ENCODE data around the gene PRKX. TPM values are rescaled to one million over a fixed set of nuclear protein-coding genes. Genes with fewer than 3 reads are reported as not detected.
"Not testable (repeated sequence)": the region's sequence is repeated elsewhere in the genome, so short reads cannot be mapped to it uniquely, and the experiment has no call there.

PRKX gene
- 10 to 100 TPM; 49.0 to 74.4 TPM for total RNA-seq

GRCh38 chrX:3713225-3713936, at the start of gene PRKX:
TSS of gene PRKX (minus strand) at chrX:3713649. CDS start at chrX:3713253, 396 bp downstream.
- ATAC-seq (peak; percentile 86 to 92), DNase-seq (ENCODE audit: low spot score in 2 of 2) (peak; percentile 56 to 68)
- Mint-ChIP-seq H3K9me3 (no peaks in the 10 kb centered on the region), H3K27ac (peak within 1 kb of the TSS in 1 of 2 donors; percentile 91), H3K36me3 (peaks cover 12% of the 10 kb centered on the region in 2 donors)

GRCh38 chrX:3763111-3763510, 49.7 kb upstream of the PRKX start:
- no peak for DNase-seq (ENCODE audit: low spot score in 2 of 2)
- ATAC-seq, result no peak
- Mint-ChIP-seq H3K9me3 (peaks cover 7 to 13% of the 10 kb centered on the region in 2 donors), H3K27ac (no peak overlapping the region), H3K36me3 (no peaks in the 10 kb centered on the region)

GRCh38 chrX:3757510-3758025, 44.1 kb upstream of the PRKX start:
- ATAC-seq (no peak), DNase-seq (ENCODE audit: low spot score in 2 of 2) (no peak)
- no peaks in the 10 kb centered on the region for H3K36me3 Mint-ChIP-seq

DNA sequence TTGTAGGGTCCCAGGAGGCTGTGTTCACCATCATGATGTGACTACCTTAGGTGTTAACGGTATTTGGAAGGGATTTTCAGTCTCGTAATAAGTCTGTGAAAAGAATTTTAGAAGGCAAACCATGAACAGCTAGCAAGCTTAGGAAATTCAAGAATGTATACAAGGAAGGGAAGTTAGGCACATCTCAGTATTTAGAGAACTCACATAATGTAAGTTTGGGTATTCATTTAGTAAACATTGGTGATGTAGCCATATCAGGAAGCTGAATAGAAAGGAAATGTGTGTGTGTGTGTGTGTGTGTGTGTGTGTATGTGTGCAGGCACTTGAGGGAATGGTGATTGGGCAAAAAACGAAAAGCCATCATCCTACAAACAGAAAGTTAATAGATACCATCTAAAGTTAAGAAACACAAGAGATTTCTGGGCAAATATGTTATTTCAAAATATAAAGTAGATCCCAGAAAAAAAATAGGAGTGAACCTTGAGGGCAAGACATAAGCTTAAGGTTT, 34.7 kb upstream of the PRKX start:
- DNase-seq (ENCODE audit: low spot score in 2 of 2), result no peak
- Mint-ChIP-seq H3K27ac (peak overlapping the region in 1 of 2 donors; percentile 29), H3K9me3 (no peaks in the 10 kb centered on the region), H3K36me3 (no peaks in the 10 kb centered on the region)
- no peak for ATAC-seq

More at GRCh38 chrX:3757510-3758025, 44.1 kb upstream of the PRKX start:
- Mint-ChIP-seq H3K9me3 (peaks cover 0 to 6% of the 10 kb centered on the region in 2 donors), H3K27ac (no peak overlapping the region)

DNA sequence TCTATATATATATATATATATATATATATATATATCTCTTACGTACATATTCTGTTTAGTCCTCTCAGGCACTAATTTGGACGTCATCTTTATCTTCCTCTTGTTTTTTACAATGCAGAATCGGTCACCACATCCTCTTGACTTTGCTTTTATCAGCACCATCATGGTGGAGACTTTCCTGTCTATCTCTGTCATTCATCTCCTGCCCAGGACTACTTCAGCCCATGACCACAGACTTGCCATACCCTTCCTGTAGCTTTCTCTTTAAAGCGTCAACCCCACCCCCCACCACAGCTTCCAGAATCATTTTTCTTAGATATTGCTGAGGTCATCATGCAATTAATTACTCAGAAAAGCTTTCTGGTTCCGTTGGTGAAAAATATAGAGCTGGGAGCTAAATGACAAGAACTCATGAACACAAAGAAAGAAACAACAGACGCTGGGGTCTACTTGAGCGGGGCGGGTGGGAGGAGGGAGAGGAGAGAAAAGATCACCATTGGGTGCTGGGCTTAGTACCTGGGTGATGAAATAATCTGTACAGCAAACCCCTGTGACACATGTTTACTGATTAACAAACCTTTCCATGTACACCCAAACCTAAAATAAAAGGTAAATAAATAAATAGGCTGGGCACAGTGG, 30.5 kb upstream of the PRKX start:
- H3K27ac Mint-ChIP-seq, result peak overlapping the region in 1 of 2 donors; percentile 92
- ATAC-seq (peak; percentile 90 to 92), DNase-seq (ENCODE audit: low spot score in 2 of 2) (peak in 1 of 2 donors; percentile 2)
- peaks cover 3 to 7% of the 10 kb centered on the region in 2 donors for H3K9me3 Mint-ChIP-seq
- H3K36me3 Mint-ChIP-seq, result peaks cover 7% of the 10 kb centered on the region in 2 donors

DNA sequence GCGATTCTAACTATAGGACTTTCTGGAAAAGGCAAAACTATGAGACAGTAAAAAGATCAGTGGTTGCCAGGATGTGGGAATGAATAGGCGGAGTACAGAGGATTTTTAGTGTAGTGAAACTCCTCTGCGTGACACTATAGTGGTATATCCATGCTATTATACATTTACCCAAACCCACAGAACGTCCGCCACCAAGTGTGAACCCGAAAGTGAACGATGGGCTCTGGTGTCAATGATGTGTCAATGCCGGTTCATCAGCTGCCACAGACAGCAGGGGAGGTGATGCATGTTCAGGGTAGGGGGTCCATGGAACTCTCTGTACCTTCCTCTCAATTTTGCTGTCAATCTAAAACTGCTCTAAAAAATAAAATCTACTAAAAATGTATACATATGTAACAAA, 27.5 kb upstream of the PRKX start:
- DNase-seq (ENCODE audit: low spot score in 2 of 2); H3K9me3 Mint-ChIP-seq; H3K27ac Mint-ChIP-seq: not testable (repeated sequence)
- peak in 1 of 2 donors; percentile 44 for ATAC-seq
- H3K36me3 Mint-ChIP-seq, result peaks cover 9 to 11% of the 10 kb centered on the region in 2 donors

- ATAC-seq, result peak; percentile 64 to 92
Measured at GRCh38 chrX:3738509-3738908, 25.1 kb upstream of the PRKX start.

DNA sequence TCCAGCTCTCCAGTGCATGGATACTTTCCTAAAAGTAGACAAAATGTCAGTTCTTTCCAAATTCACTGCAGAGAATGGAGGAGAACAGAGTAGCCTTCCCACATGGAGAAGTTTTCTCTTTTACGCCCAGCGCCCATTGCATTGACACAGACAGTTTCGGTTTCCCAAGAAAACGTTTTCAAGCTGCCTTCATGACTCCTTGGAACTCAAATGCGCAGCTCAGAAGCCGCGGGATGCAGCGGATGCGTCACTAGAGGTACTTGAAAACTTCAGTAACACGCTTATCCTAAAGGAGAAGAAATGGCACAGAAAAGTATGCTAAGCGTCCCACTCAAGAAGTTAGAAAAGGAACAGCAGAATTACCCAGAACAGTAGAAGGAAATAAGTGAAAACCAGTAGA, 23.1 kb upstream of the PRKX start:
- H3K9me3 Mint-ChIP-seq; DNase-seq (ENCODE audit: low spot score in 2 of 2); H3K27ac Mint-ChIP-seq; ATAC-seq: not testable (repeated sequence)
- H3K36me3 Mint-ChIP-seq, result peaks cover 9 to 11% of the 10 kb centered on the region in 2 donors

More at GRCh38 chrX:3738509-3738908, 25.1 kb upstream of the PRKX start:
- H3K9me3 Mint-ChIP-seq, result peaks cover 7 to 10% of the 10 kb centered on the region in 2 donors
- DNase-seq (ENCODE audit: low spot score in 2 of 2), result no peak
- H3K27ac Mint-ChIP-seq, result peak overlapping the region in 1 of 2 donors; percentile 65
- H3K36me3 Mint-ChIP-seq, result peaks cover 9 to 11% of the 10 kb centered on the region in 2 donors

DNA sequence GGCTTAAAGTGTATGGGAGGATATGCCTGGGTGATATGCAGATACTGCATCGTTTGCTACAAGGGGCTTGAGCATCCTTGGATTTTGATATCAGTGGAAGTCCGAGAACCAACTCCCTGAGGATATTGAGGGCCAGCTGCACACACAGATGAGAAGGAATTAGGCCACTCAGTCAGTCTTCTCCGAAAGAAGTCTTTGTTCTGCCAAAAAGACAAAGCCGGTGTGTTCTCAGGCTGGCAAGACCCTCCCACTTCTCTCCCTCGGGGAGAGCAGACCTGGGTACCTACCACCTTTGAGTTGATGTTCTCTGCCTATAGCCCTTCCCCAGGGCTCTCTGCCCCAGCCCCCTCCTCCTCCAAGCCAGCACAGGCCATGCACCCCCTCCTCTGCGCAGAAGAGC, 22.4 kb upstream of the PRKX start:
- not testable (repeated sequence) for H3K27ac Mint-ChIP-seq; H3K9me3 Mint-ChIP-seq; DNase-seq (ENCODE audit: low spot score in 2 of 2); ATAC-seq
- peaks cover 9 to 11% of the 10 kb centered on the region in 2 donors for H3K36me3 Mint-ChIP-seq

- not testable (repeated sequence) for H3K9me3 Mint-ChIP-seq; H3K36me3 Mint-ChIP-seq; DNase-seq (ENCODE audit: low spot score in 2 of 2); H3K27ac Mint-ChIP-seq
- ATAC-seq, result peak in 1 of 2 donors; percentile 37
Measured at GRCh38 chrX:3734456-3734855, 21.0 kb upstream of the PRKX start.

DNA sequence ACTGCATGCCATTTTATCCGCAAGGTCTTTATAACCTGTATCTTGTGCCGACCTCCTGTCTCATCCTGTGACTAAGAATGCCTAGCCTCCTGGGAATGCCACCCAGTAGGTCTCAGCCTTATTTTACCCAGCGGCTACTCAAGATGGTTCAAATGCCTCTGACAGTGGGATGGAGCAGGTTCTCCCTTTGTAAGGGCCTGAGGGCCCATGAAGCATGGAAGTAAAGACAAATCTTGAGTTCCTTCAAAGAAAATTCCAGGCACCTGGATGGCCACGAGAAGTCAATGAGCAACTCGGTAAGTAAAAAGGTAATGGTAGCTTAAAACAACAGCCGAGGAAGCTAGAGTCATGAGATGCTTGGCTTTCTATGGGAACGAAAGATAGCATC, 19.6 kb upstream of the PRKX start:
- H3K9me3 Mint-ChIP-seq, result no peaks in the 10 kb centered on the region
- ATAC-seq (no peak), DNase-seq (ENCODE audit: low spot score in 2 of 2) (no peak)
- no peaks in the 10 kb centered on the region for H3K36me3 Mint-ChIP-seq
- no peak overlapping the region for H3K27ac Mint-ChIP-seq

DNA sequence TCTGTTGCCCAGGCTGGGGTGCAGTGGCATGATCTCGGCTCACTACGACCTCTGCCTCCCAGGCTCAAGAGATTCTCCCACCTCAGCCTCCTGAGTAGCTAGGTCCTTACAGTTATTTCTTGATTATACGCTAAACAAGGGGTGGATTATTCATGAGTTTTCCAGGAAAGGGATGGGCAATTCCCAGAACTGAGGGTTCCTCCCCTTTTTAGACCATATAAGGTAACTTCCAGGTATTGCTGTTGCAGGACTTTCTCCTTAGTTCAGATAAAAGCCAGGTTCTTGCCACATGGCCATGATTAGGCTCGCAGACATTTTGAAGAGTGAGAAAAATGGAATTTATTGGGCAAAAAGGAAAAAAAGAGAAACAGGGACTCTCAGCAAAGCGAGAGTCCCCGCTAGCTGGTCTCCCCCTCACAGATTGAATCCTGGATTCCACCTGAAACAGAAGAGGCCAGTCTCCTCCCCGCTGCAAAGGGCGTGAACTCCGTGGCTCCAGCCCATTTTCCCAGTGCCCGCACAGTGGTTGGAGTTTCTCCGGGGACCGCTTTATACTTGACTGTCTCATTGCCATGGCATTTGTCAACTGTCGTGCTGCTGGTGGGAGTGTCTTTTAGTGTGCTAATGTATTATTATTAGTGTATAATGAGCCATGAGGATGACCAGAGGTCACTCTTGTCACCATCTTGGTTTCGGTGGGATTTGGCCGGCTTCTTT, 19.0 kb upstream of the PRKX start:
- H3K36me3 Mint-ChIP-seq; DNase-seq (ENCODE audit: low spot score in 2 of 2); ATAC-seq; H3K27ac Mint-ChIP-seq; H3K9me3 Mint-ChIP-seq: not testable (repeated sequence)

DNA sequence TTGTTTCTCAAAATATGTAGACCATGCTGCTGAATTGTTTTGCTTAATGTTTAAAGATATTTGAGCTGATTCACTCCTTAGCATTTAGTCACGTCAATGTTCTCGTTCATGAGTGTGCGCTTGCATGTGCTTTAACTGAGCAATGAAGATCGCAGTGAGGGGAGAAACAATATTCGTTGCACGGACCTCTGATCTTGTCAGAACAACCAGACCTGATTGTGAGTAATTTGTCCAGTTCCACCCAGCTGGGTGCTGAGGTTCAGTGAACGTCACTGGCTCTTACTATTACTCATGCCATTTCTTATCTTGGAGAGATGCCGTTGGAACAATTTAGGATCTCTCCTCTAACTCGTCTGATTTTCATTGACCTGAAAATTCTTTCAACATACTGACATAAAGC, 15.0 kb upstream of the PRKX start:
- Mint-ChIP-seq H3K36me3 (no peaks in the 10 kb centered on the region), H3K27ac (no peak overlapping the region), H3K9me3 (no peaks in the 10 kb centered on the region)
- DNase-seq (ENCODE audit: low spot score in 2 of 2) (no peak), ATAC-seq (no peak)

GRCh38 chrX:3723460-3723859, 10.0 kb upstream of the PRKX start:
- H3K36me3 Mint-ChIP-seq; H3K9me3 Mint-ChIP-seq; ATAC-seq; H3K27ac Mint-ChIP-seq; DNase-seq (ENCODE audit: low spot score in 2 of 2): not testable (repeated sequence)

GRCh38 chrX:3717742-3718420, 4.4 kb upstream of the PRKX start:
- DNase-seq (ENCODE audit: low spot score in 2 of 2) (no peak), ATAC-seq (no peak)
- no peaks in the 10 kb centered on the region for H3K36me3 Mint-ChIP-seq
- H3K9me3 Mint-ChIP-seq, result no peaks in the 10 kb centered on the region
- H3K27ac Mint-ChIP-seq, result no peak overlapping the region

- no peaks in the 10 kb centered on the region for H3K9me3 Mint-ChIP-seq
- H3K36me3 Mint-ChIP-seq, result peaks cover 12% of the 10 kb centered on the region in 2 donors
- no peak overlapping the region for H3K27ac Mint-ChIP-seq
- no peak for ATAC-seq
- DNase-seq (ENCODE audit: low spot score in 2 of 2), result no peak
Measured at GRCh38 chrX:3715921-3716320, 2.5 kb upstream of the PRKX start.

All from activated naive CD4-positive, alpha-beta T cell treated with anti-CD3 and anti-CD28 coated beads, Interleukin-2, amount 50 U/mL, for 72 hours (primary cell).